ENCODE measurements around the gene HOXC12. TPM values are rescaled to one million over a fixed set of nuclear protein-coding genes. Genes with fewer than 3 reads are reported as not detected.

HOXC12 gene
- total RNA-seq, 4 donors from 2014 or later = not detected

DNA sequence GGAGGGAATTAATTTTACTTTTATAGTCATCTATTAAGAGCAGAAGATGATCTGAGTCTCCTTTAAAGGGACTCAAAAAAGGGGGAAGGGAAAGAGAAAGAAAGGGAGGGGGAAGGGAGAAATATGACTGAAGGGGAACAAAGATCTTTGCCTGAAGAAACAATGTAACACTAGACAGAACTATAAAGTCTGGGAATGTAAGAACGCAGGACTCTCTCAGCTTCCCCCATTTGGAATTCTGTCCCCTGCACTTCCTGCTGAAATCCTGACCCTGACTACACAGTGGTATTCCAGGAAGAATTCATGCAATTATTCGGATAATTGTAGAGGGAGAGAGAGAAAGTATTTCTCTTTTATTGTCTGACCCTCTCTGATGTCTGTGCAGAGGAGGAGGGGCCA is 9.6 kb downstream of the HOXC12 start:
- H3K4me3 ChIP-seq = no peak overlapping the region
- TF ChIP-seq, protein P1, sequence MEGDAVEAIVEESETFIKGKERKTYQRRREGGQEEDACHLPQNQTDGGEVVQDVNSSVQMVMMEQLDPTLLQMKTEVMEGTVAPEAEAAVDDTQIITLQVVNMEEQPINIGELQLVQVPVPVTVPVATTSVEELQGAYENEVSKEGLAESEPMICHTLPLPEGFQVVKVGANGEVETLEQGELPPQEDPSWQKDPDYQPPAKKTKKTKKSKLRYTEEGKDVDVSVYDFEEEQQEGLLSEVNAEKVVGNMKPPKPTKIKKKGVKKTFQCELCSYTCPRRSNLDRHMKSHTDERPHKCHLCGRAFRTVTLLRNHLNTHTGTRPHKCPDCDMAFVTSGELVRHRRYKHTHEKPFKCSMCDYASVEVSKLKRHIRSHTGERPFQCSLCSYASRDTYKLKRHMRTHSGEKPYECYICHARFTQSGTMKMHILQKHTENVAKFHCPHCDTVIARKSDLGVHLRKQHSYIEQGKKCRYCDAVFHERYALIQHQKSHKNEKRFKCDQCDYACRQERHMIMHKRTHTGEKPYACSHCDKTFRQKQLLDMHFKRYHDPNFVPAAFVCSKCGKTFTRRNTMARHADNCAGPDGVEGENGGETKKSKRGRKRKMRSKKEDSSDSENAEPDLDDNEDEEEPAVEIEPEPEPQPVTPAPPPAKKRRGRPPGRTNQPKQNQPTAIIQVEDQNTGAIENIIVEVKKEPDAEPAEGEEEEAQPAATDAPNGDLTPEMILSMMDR (IDR thresholded peaks at IDR 0.05) = no peak
- no peak for TF ChIP-seq POLR2A (IDR thresholded peaks at IDR 0.05)
- H3K4me1 ChIP-seq = peaks cover 0 to 44% (median 15%) of the 10 kb centered on the region in 3 donors
- H3K9me3 ChIP-seq = no peaks in the 10 kb centered on the region
- no peak overlapping the region for H3K27ac ChIP-seq
- intact Hi-C loops (cut with DNase I) = no loop called here
- peaks cover 39 to 100% (median 87%) of the 10 kb centered on the region in 4 donors for H3K27me3 ChIP-seq
- no peak for DNase-seq
- no peaks in the 10 kb centered on the region for H3K36me3 ChIP-seq
- 2 to 18% methylated on average over 2 of the region's 2 CpGs for WGBS, 2 donors

GRCh38 chr12:53965281-53966084 is 10.8 kb downstream of the HOXC12 start:
- no peak for DNase-seq
- Histone ChIP-seq H3K27me3 (peaks cover 39 to 100% (median 88%) of the 10 kb centered on the region in 4 donors), H3K9me3 (no peaks in the 10 kb centered on the region), H3K4me1 (peaks cover 0 to 41% (median 15%) of the 10 kb centered on the region in 3 donors), H3K36me3 (no peaks in the 10 kb centered on the region), H3K27ac (no peak overlapping the region), H3K4me3 (peak overlapping the region in 1 of 4 donors; percentile 26)
- intact Hi-C loops (cut with DNase I) = no loop called here
- no peak for TF ChIP-seq POLR2A (IDR thresholded peaks at IDR 0.05)
- TF ChIP-seq, protein P1 (IDR thresholded peaks at IDR 0.05) = no peak
- WGBS, 2 donors = 6 to 7% methylated on average over 18 of the region's 18 CpGs

DNA sequence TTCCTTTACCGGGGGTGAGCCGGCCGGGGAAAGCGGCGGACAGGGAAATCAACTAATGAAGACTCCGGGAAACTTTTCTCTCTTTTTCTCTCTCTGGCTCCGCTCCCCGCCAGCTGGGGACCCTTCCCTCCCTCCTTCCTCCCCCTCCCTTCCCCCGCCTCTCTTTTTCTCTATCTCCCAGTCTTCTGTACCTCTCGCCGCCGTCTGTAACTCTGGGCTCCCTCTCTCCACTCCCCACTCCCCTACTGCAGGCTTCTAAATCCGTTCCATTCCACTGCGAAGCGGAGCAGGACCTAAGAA is 11.3 kb downstream of the HOXC12 start:
- WGBS, 2 donors = 8 to 19% methylated on average over 12 to 15 of the region's 15 CpGs
- peak overlapping the region in 1 of 4 donors; percentile 26 for H3K4me3 ChIP-seq
- no peak overlapping the region for H3K27ac ChIP-seq
- peaks cover 35 to 100% (median 87%) of the 10 kb centered on the region in 4 donors for H3K27me3 ChIP-seq
- H3K9me3 ChIP-seq = no peaks in the 10 kb centered on the region
- H3K4me1 ChIP-seq = peaks cover 0 to 36% (median 11%) of the 10 kb centered on the region in 3 donors
- intact Hi-C loops (cut with DNase I) = no loop called here
- H3K36me3 ChIP-seq = no peaks in the 10 kb centered on the region
- DNase-seq = no peak
- TF ChIP-seq, protein P1 (IDR thresholded peaks at IDR 0.05) = no peak
- TF ChIP-seq POLR2A (IDR thresholded peaks at IDR 0.05) = no peak

GRCh38 chr12:53966385-53967133 is 11.9 kb downstream of the HOXC12 start:
- 19 to 25% methylated on average over 35 to 36 of the region's 36 CpGs for WGBS, 2 donors
- H3K4me1 ChIP-seq = peaks cover 0 to 31% (median 10%) of the 10 kb centered on the region in 3 donors
- no peak for TF ChIP-seq POLR2A (IDR thresholded peaks at IDR 0.05)
- TF ChIP-seq, protein P1 (IDR thresholded peaks at IDR 0.05) = no peak
- DNase-seq = no peak
- peak overlapping the region in 1 of 4 donors; percentile 26 for H3K4me3 ChIP-seq
- H3K36me3 ChIP-seq = no peaks in the 10 kb centered on the region
- peaks cover 36 to 100% (median 87%) of the 10 kb centered on the region in 4 donors for H3K27me3 ChIP-seq
- intact Hi-C loops (cut with DNase I) = no loop called here
- no peaks in the 10 kb centered on the region for H3K9me3 ChIP-seq
- no peak overlapping the region for H3K27ac ChIP-seq

DNA sequence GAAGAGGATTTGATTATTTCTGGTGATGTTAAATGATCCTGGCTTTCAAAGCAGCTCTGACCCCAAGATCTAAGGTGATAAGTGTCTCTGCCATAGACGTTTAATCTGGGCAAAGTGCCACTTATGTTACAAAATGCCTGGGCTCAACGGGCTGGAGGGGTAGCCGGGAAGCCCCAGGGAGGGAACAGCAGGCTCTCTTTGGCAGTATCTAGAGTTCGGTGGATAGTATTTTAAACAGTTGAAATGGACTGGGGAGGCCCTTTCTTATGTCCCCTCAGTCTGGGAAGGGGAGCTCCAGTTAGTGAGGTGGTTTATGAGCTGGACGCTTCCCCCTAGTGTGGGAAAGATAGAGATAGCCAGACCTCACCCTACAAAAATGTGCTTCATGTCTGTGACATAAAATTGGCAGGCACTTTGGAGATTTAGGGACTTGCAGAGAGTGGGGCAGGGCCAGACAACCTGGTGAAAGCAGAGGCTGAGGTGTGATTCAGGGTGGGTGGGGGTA is 12.8 kb downstream of the HOXC12 start:
- Histone ChIP-seq H3K27ac (no peak overlapping the region), H3K36me3 (no peaks in the 10 kb centered on the region), H3K4me3 (no peak overlapping the region), H3K9me3 (no peaks in the 10 kb centered on the region), H3K27me3 (peaks cover 34 to 100% (median 88%) of the 10 kb centered on the region in 4 donors), H3K4me1 (peaks cover 0 to 29% (median 10%) of the 10 kb centered on the region in 3 donors)
- DNase-seq = no peak
- 20 to 37% methylated on average over 5 of the region's 5 CpGs for WGBS, 2 donors
- intact Hi-C loops (cut with DNase I) = no loop called here
- TF ChIP-seq POLR2A (IDR thresholded peaks at IDR 0.05) = no peak
- TF ChIP-seq, protein P1 (IDR thresholded peaks at IDR 0.05) = no peak

Measured in esophagus squamous epithelium (tissue), 5 donors.